ENCODE data around the gene SHROOM4.

The SHROOM4 gene

DNA sequence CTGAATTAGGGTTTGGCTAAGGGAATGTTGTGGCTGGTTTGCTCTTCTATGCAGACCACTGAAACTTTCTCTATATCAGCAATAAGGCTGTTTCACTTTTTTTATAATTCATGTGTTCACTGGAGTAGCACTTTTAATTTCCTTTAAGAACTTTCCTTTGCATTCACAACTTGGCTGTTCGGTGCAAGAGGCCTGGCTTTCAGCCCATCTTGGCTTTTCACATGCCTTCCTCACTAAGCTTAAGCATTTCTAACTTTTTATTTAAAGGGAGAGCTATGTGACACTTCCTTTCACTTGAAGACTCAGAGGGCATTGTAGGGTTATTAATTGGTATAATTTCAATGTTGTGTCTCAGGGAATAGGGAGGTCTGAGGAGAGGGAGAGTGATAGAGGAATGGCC lies 142.3 kb downstream of the SHROOM4 start:
- TF ChIP-seq, protein P1, sequence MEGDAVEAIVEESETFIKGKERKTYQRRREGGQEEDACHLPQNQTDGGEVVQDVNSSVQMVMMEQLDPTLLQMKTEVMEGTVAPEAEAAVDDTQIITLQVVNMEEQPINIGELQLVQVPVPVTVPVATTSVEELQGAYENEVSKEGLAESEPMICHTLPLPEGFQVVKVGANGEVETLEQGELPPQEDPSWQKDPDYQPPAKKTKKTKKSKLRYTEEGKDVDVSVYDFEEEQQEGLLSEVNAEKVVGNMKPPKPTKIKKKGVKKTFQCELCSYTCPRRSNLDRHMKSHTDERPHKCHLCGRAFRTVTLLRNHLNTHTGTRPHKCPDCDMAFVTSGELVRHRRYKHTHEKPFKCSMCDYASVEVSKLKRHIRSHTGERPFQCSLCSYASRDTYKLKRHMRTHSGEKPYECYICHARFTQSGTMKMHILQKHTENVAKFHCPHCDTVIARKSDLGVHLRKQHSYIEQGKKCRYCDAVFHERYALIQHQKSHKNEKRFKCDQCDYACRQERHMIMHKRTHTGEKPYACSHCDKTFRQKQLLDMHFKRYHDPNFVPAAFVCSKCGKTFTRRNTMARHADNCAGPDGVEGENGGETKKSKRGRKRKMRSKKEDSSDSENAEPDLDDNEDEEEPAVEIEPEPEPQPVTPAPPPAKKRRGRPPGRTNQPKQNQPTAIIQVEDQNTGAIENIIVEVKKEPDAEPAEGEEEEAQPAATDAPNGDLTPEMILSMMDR (IDR thresholded peaks at IDR 0.05; ENCODE audit: borderline replicate concordance, extremely low read depth, low read length, poor library complexity, severe bottlenecking), result no peak
- TF ChIP-seq EZH2 (IDR thresholded peaks at IDR 0.05; ENCODE audit: borderline replicate concordance, low read depth, low read length, severe bottlenecking), result no peak

GRCh38 chrX:50668860-50669259 lies 145.1 kb downstream of the SHROOM4 start:
- Histone ChIP-seq H3K4me3 (ENCODE audit: low read depth in 1 of 2, low read length in 2 of 2) (no peak overlapping the region), H3K36me3 (ENCODE audit: insufficient read depth, low read length) (no peaks in the 10 kb centered on the region), H3K79me2 (ENCODE audit: insufficient read depth, low read length) (no peaks in the 10 kb centered on the region), H3K27me3 (ENCODE audit: insufficient read depth, low read length, poor library complexity) (no peaks in the 10 kb centered on the region), H3K4me2 (ENCODE audit: insufficient read depth, low read length) (no peak overlapping the region), H2AFZ (ENCODE audit: low read depth, low read length) (no peak overlapping the region), H3K9me3 (ENCODE audit: insufficient read depth, low read length, severe bottlenecking) (no peaks in the 10 kb centered on the region), H3K27ac (ENCODE audit: low read length) (no peak overlapping the region), H3K9ac (ENCODE audit: low read depth, low read length) (no peak overlapping the region), H3K4me1 (ENCODE audit: insufficient read depth, low read length) (no peaks in the 10 kb centered on the region), H4K20me1 (ENCODE audit: insufficient read depth, low read length) (no peaks in the 10 kb centered on the region)
- DNase-seq (no peak), ATAC-seq (ENCODE audit: insufficient read depth, low read depth) (no peak)
- TF ChIP-seq EZH2 (IDR thresholded peaks at IDR 0.05; ENCODE audit: borderline replicate concordance, low read depth, low read length, severe bottlenecking), result no peak
- TF ChIP-seq, protein P1 (IDR thresholded peaks at IDR 0.05; ENCODE audit: borderline replicate concordance, extremely low read depth, low read length, poor library complexity, severe bottlenecking), result no peak

More for the DNA sequence above, 142.3 kb downstream of the SHROOM4 start:
- ATAC-seq (ENCODE audit: insufficient read depth, low read depth), result no peak
- Histone ChIP-seq H3K79me2 (ENCODE audit: insufficient read depth, low read length) (no peaks in the 10 kb centered on the region), H2AFZ (ENCODE audit: low read depth, low read length) (no peak overlapping the region), H3K4me1 (ENCODE audit: insufficient read depth, low read length) (no peaks in the 10 kb centered on the region), H3K27ac (ENCODE audit: low read length) (no peak overlapping the region), H3K4me2 (ENCODE audit: insufficient read depth, low read length) (no peak overlapping the region), H3K36me3 (ENCODE audit: insufficient read depth, low read length) (no peaks in the 10 kb centered on the region), H3K9ac (ENCODE audit: low read depth, low read length) (no peak overlapping the region), H4K20me1 (ENCODE audit: insufficient read depth, low read length) (no peaks in the 10 kb centered on the region), H3K27me3 (ENCODE audit: insufficient read depth, low read length, poor library complexity) (no peaks in the 10 kb centered on the region), H3K4me3 (ENCODE audit: low read depth in 1 of 2, low read length in 2 of 2) (no peak overlapping the region), H3K9me3 (ENCODE audit: insufficient read depth, low read length, severe bottlenecking) (no peaks in the 10 kb centered on the region)
- no peak for DNase-seq

DNA sequence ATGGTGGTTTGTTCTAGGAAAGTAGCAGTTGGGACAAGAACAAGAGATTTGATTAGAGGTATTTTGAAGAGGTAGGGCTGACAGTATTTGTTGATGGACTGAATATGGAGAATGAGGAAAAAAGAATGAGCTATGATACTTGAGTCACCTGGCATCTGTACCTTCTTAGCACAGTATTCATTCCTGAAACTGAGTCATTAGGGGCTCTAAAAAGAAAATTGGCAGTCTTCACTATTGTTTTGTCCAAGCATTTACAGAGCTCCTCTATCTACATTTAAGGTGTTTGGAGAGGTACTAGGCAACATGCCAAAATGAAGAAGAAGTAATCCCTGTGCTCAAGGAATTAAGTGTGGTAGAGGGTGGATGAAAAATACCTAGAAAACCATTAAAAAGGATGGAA lies 165.8 kb downstream of the SHROOM4 start:
- Histone ChIP-seq H3K9me3 (ENCODE audit: insufficient read depth, low read length, severe bottlenecking) (no peaks in the 10 kb centered on the region), H3K36me3 (ENCODE audit: insufficient read depth, low read length) (no peaks in the 10 kb centered on the region), H4K20me1 (ENCODE audit: insufficient read depth, low read length) (no peaks in the 10 kb centered on the region), H3K4me2 (ENCODE audit: insufficient read depth, low read length) (no peak overlapping the region), H2AFZ (ENCODE audit: low read depth, low read length) (no peak overlapping the region), H3K9ac (ENCODE audit: low read depth, low read length) (no peak overlapping the region), H3K4me1 (ENCODE audit: insufficient read depth, low read length) (no peaks in the 10 kb centered on the region), H3K4me3 (ENCODE audit: low read depth in 1 of 2, low read length in 2 of 2) (no peak overlapping the region), H3K27ac (ENCODE audit: low read length) (no peak overlapping the region), H3K79me2 (ENCODE audit: insufficient read depth, low read length) (no peaks in the 10 kb centered on the region), H3K27me3 (ENCODE audit: insufficient read depth, low read length, poor library complexity) (no peaks in the 10 kb centered on the region)
- TF ChIP-seq, protein P1 (IDR thresholded peaks at IDR 0.05; ENCODE audit: borderline replicate concordance, extremely low read depth, low read length, poor library complexity, severe bottlenecking), result no peak
- no peak for TF ChIP-seq EZH2 (IDR thresholded peaks at IDR 0.05; ENCODE audit: borderline replicate concordance, low read depth, low read length, severe bottlenecking)
- ATAC-seq (ENCODE audit: insufficient read depth, low read depth), result no peak
- DNase-seq, result no peak

DNA sequence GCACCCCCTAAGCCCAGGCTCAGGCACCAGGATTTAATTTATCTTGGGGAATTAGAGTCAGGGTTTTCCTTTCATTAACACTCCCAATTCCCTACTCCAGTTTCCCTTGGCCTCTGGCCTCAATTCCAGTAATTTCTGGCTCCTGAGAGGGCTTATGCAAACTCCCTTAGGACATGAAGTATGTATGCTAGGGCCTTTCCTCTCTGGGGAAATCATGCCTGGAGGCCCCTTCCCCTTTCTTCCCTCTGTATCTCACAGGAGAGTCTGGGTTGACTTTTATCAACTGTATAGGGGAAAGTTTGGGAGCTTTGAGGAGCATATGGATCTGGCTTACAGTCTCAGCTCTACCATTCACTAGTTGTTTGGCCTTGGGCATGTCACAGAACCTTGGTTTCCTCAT lies 169.5 kb downstream of the SHROOM4 start:
- H3K27me3 ChIP-seq (ENCODE audit: insufficient read depth, low read length, poor library complexity), result no peaks in the 10 kb centered on the region
- no peaks in the 10 kb centered on the region for H3K36me3 ChIP-seq (ENCODE audit: insufficient read depth, low read length)
- H3K4me2 ChIP-seq (ENCODE audit: insufficient read depth, low read length), result no peak overlapping the region
- no peak for ATAC-seq (ENCODE audit: insufficient read depth, low read depth)
- H3K4me1 ChIP-seq (ENCODE audit: insufficient read depth, low read length), result no peaks in the 10 kb centered on the region
- TF ChIP-seq EZH2 (IDR thresholded peaks at IDR 0.05; ENCODE audit: borderline replicate concordance, low read depth, low read length, severe bottlenecking), result no peak
- TF ChIP-seq, protein P1 (IDR thresholded peaks at IDR 0.05; ENCODE audit: borderline replicate concordance, extremely low read depth, low read length, poor library complexity, severe bottlenecking), result no peak
- H3K9me3 ChIP-seq (ENCODE audit: insufficient read depth, low read length, severe bottlenecking), result no peaks in the 10 kb centered on the region
- H3K27ac ChIP-seq (ENCODE audit: low read length), result no peak overlapping the region
- no peak for DNase-seq
- H4K20me1 ChIP-seq (ENCODE audit: insufficient read depth, low read length), result no peaks in the 10 kb centered on the region
- no peak overlapping the region for H3K9ac ChIP-seq (ENCODE audit: low read depth, low read length)
- no peak overlapping the region for H3K4me3 ChIP-seq (ENCODE audit: low read depth in 1 of 2, low read length in 2 of 2)
- no peaks in the 10 kb centered on the region for H3K79me2 ChIP-seq (ENCODE audit: insufficient read depth, low read length)
- H2AFZ ChIP-seq (ENCODE audit: low read depth, low read length), result no peak overlapping the region

All from DND-41 (cell line).